HG03442 (cell line): ENCODE data around the gene CEACAM5.
"Not testable (repeated sequence)": the region's sequence is repeated elsewhere in the genome, so short reads cannot be mapped to it uniquely, and the experiment has no call there.

Experiments used
- ATAC-seq: cut with Tn5 transposase; IDR thresholded peaks from one replicate; pipeline ENCODE4 v1.9.1; 2021; ENCODE audit warnings: mild to moderate bottlenecking, moderate library complexity; ENCODE audit not compliant: unreplicated experiment

Gene CEACAM5

GRCh38 chr19:41739361-41739760, 30.9 kb downstream of the CEACAM5 start:
- ATAC-seq = no peak

GRCh38 chr19:41740415-41741243, 32.2 kb downstream of the CEACAM5 start:
- ATAC-seq = no peak

GRCh38 chr19:41741244-41741554, 32.8 kb downstream of the CEACAM5 start:
- no peak for ATAC-seq

- no peak for ATAC-seq
Measured at GRCh38 chr19:41744850-41745249, 36.4 kb downstream of the CEACAM5 start.

DNA sequence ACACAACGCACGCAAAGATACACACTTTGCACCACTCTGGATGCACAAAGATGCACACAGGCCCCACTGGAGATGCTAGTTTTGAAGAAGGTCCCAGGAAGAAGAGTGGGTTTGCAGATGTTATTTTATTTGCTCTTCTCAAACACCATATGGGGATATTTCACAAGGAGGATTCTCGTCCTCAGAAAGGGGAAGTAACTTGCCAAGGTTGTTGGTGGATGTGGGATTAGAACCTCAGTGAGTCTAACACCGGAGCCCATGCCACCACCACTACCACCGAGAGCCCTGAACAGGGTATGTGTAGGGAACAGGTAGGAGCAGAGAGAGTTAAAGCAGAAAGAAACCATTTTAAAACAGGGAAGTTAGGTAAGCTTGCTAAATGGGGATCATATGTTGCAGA, 37.3 kb downstream of the CEACAM5 start:
- no peak for ATAC-seq

DNA sequence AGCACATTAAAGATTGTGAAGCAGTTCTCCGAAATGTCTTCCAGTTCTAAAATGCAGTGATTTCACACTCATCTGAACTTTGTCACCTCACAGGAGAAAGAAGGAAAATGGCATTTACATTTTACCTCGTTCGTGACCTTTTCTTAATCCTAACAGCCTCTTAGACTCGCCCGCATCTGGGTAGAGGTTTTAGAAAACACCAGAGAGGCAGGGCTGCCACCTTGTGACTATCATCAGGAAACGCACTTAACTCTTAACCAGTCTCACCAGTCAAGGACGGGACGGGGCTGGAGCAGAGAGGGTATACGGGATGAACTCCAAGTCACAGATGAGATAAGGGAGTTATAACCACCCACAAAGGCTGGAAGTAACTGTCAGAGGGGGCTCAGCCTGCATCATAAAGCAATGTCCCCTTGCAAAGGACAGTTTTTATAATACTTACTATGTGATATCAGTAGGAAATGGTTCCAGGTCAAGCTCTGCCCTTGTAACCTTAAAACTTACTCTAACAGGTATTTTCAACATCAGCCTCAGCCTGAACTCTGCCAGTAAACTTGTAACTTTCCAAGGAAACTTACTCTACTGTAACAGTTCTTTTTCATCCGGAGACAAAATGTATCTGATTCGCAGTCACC, 38.3 kb downstream of the CEACAM5 start:
- ATAC-seq = no peak

- ATAC-seq = no peak
Measured at GRCh38 chr19:41748012-41748411, 39.6 kb downstream of the CEACAM5 start.

DNA sequence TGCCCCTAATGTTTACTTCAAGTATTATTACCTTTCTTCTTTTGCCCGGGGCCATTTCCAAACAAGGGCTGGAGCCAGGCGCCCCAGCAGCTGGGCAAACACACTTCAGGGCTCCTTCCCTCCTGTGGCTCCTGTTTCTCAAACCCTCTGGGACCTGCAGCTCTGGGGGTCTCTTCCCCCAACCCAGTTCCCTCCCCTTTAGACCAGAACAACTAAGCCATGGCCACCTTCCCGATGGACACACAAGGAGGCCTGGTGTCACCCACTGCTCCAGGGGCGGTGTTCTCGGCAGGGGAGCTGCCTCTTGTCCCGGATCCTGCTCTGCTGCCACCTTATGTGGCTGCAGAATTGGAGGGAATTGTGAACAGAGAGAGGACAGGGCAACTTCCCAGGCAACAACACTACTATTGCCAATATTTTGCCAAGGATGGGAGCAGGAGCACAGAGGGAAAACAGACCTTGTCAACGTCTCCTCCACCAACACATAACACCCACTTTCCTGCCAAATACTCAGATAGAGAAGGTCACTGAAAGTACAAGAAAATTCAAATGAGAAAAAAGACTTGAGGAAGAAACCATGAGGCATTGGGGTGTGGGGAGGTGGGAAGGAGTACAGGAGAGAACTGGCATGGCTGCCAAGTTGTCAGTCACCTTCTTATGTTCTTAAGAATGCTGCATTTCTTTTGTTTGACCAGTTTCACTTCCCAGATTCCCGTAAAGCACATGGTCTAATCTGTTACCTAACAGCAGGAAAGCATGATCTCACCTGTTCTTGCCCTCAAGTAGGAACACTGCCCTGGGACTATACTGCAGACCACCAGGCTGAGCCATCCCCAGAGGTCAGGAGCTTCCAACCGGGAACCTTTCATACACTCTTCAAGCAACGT, 42.1 kb downstream of the CEACAM5 start:
- ATAC-seq = not testable (repeated sequence)

DNA sequence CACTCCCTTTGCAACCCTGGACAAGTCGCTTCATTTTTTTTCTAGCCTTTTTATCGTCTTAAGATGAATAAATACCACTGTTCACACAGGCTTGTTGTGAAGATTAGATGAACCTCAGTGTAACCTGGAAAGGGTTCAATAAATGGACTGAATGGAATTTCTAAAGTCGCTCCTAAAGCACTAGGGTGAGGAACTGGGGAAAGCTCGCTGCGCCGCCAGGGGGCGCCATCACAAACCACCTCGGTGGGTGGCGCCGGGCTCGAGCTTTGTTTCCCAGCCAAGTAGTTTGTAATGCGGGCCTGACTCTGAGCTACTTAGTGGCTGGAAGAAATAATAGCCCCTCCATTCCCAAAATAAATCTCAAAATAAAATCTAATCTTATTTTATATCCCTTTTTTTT, 44.7 kb downstream of the CEACAM5 start:
- no peak for ATAC-seq

DNA sequence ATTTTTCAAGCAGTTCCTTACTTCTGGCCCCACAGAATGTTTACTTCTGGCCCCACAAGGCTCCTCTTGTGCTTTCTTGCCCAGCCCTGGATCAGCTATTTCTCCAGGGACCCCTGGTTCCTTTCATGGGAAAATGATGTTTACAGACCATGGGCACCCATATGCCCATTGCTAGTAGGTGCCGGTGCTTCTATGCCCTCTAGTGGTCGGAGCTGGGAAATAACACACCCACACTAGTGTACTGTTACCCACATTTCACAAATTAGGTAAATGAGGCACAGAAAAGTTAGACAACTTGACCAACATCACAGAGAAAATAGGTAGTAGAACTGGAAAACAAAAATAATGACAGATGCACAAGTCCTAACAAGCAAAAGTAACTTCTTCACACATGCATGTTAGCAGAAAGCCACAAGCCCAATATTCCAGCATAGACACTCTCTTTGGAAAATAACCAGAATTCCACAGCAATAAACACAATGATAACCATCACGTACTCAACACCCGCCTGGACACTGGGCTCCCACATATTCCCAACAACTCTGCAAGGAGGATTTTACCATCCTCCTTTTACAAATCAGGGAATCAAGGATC, 45.6 kb downstream of the CEACAM5 start:
- ATAC-seq = no peak

DNA sequence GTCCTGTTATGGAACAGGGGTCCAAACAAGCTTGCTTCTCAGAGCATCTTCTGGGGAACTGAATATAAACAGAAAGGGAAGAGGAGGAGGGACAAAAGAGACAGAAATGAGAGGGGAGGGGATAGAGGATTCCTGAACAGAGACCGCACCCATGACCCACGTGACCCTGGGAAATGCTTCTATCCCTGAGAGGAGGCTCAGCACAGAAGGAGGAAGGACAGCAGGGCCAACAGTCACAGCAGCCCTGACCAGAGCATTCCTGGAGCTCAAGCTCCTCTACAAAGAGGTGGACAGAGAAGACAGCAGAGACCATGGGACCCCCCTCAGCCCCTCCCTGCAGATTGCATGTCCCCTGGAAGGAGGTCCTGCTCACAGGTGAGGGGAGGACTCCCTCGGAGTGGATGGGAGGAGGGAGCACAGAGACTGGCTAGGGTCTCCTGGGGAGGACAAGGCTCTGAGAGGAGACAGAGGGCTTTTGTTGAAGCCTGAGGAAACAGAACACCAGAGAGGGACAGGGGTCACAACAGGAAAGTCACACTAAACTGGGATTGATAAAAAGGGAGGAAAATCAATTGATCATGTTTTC, 47.0 kb downstream of the CEACAM5 start, which contains the start of gene CEACAM6:
Gene CEACAM6, plus strand, starts transcription at position 203 of the 586 bp plus-strand sequence. Its CDS starts 109 bp downstream, at position 312.
- no peak for ATAC-seq

- ATAC-seq = no peak
Measured at GRCh38 chr19:41758846-41759245, 50.4 kb downstream of the CEACAM5 start.

GRCh38 chr19:41767115-41767514, 58.7 kb downstream of the CEACAM5 start:
- ATAC-seq = no peak

DNA sequence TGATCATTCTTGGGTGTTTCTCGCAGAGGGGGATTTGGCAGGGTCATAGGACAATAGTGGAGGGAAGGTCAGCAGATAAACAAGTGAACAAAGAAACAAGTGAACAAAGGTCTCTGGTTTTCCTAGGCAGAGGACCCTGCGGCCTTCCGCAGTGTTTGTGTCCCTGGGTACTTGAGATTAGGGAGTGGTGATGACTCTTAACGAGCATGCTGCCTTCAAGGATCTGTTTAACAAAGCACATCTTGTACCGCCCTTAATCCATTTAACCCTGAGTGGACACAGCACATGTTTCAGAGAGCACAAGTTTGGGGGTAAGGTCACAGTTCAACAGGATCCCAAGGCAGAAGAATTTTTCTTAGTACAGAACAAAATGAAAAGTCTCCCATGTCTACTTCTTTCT, 59.7 kb downstream of the CEACAM5 start:
- not testable (repeated sequence) for ATAC-seq

DNA sequence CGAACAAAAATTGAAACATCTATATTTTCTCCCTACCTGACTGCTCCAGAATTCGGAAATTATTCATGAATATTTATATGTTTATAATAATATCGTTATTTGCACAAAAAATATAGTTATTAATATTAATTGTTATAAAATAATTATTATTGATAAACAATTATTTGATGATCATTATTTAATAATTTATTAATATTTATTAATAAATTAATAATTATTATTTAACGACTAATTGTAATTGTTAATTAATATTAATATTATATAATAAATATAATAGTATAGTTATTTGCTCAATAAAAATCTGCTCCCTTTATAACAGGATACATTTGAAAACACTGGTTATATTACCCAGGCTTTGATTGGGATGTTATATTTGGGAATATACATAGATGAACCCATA, 61.2 kb downstream of the CEACAM5 start:
- no peak for ATAC-seq

DNA sequence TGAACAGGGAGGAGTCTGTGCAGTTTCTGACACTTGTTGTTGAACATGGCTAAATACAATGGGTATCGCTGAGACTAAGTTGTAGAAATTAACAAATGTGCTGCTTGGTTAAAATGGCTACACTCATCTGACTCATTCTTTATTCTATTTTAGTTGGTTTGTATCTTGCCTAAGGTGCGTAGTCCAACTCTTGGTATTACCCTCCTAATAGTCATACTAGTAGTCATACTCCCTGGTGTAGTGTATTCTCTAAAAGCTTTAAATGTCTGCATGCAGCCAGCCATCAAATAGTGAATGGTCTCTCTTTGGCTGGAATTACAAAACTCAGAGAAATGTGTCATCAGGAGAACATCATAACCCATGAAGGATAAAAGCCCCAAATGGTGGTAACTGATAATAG, 63.0 kb downstream of the CEACAM5 start:
- ATAC-seq = no peak

DNA sequence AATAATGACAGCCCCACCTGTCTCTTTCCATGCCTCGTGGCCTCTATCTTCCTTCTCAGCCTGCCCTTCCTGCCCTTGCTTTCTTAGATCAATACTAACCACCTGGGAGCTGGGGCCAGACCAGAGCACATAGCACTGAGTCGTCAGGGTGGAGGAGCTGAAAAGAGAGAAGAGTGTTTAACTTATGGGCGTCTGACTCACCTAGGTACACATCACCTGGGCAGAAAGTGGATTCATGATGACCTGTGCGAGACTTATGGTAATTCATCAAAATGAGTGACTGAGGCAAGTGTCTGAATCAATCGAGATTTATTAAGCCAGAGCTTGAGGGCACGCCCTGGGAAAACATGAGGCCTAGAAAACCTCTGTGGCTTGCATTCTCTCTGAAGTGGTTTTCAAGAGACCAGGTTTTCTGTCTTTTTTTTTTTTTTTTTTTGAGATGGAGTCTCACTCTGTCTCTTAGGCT, 66.1 kb downstream of the CEACAM5 start:
- ATAC-seq = no peak

DNA sequence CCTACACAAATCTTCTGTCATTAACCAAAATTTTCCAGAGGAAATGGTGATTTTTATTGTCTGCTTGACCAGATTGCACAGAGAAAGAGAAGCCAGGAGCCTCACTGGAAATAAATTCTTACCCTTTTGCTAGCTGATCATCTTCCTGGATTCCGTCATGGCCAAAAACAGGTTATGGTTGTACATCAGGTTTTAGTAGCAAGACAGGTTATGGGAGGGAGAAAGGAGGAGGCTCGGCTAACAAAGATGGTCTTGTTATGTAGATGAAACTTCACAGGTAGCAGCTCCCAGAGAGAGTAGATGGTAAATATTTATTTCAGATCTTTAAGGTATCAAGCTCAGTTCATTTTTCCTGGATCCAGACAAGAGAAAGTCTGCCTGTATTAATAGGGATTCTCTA, 68.3 kb downstream of the CEACAM5 start:
- no peak for ATAC-seq
